ENCODE data around the gene MRPS25.

MRPS25 gene

DNA sequence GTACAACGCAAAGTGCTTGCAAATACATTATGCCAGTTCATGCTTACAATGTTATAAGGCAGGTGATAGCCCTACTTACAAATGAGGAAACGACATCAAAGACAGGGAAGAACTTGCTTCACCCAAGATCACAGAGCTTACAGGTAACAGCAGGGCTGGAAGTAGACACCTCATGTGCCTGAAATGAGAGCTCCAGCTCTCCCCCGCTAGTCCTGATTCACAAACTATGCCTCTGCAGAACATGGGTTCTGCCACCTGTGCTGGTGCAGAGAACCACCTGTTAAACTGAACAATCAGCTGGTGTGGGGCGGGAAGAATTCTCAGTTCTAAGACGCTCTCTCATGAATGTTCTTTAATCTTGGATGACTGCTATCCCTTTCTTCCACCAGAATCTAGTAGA, 26.5 kb upstream of the MRPS25 start:
- no peak overlapping the region for H3K4ac ChIP-seq (ENCODE audit: low read depth, low read length)
- no peak overlapping the region for H3K18ac ChIP-seq (ENCODE audit: low read length)
- H3K79me2 ChIP-seq (ENCODE audit: control insufficient read depth, insufficient read depth, low read length, poor library complexity): no peaks in the 10 kb centered on the region
- no peaks in the 10 kb centered on the region for H3K4me1 ChIP-seq (ENCODE audit: control insufficient read depth in 1 of 2, insufficient read depth in 2 of 2, low read length in 2 of 2)
- H3K9me3 ChIP-seq (ENCODE audit: insufficient read depth, low read depth, low read length): no peaks in the 10 kb centered on the region
- H3K27ac ChIP-seq (ENCODE audit: low read depth, low read length): no peak overlapping the region
- no peak overlapping the region for H2AK5ac ChIP-seq (ENCODE audit: low read length)
- H3K27me3 ChIP-seq (ENCODE audit: insufficient read depth, low read length): no peaks in the 10 kb centered on the region
- H3K36me3 ChIP-seq (ENCODE audit: control insufficient read depth in 1 of 2, insufficient read depth in 2 of 2, low read length in 2 of 2): peaks cover 25 to 31% of the 10 kb centered on the region in 2 experiments
- H2BK120ac ChIP-seq (ENCODE audit: insufficient read depth, low read length, poor library complexity): no peak overlapping the region
- H2BK12ac ChIP-seq (ENCODE audit: low read length): no peak overlapping the region
- H2BK5ac ChIP-seq (ENCODE audit: low read depth, low read length, poor library complexity): no peak overlapping the region
- no peak overlapping the region for H3K4me2 ChIP-seq (ENCODE audit: low read length)
- no peak for DNase-seq
- WGBS (ENCODE audit: extremely low coverage, insufficient coverage, insufficient read length): no CpG with 5 or more reads among the region's 5 CpGs
- H3K79me1 ChIP-seq (ENCODE audit: low read length): no peaks in the 10 kb centered on the region
- no peak overlapping the region for H3K23ac ChIP-seq (ENCODE audit: low read length)
- H3K14ac ChIP-seq (ENCODE audit: low read length): no peak overlapping the region
- no peak overlapping the region for H2AFZ ChIP-seq (ENCODE audit: insufficient read depth, low read length, poor library complexity)
- H3K4me3 ChIP-seq (ENCODE audit: low read depth, low read length): no peak overlapping the region
- H4K91ac ChIP-seq (ENCODE audit: low read depth, low read length): no peak overlapping the region
- H3K9ac ChIP-seq (ENCODE audit: low read length): no peak overlapping the region
- H4K12ac ChIP-seq (ENCODE audit: low read depth, low read length): no peak overlapping the region
- H4K8ac ChIP-seq (ENCODE audit: low read depth, low read length): no peak overlapping the region

GRCh38 chr3:15089201-15089600, 24.1 kb upstream of the MRPS25 start:
- no peak overlapping the region for H4K8ac ChIP-seq (ENCODE audit: low read depth, low read length)
- H3K4ac ChIP-seq (ENCODE audit: low read depth, low read length): no peak overlapping the region
- no peak overlapping the region for H2AFZ ChIP-seq (ENCODE audit: insufficient read depth, low read length, poor library complexity)
- H3K23ac ChIP-seq (ENCODE audit: low read length): no peak overlapping the region
- no peak overlapping the region for H3K9ac ChIP-seq (ENCODE audit: low read length)
- H2BK5ac ChIP-seq (ENCODE audit: low read depth, low read length, poor library complexity): no peak overlapping the region
- peaks cover 18 to 30% of the 10 kb centered on the region in 2 experiments for H3K36me3 ChIP-seq (ENCODE audit: control insufficient read depth in 1 of 2, insufficient read depth in 2 of 2, low read length in 2 of 2)
- no CpG with 5 or more reads among the region's 1 CpG for WGBS (ENCODE audit: extremely low coverage, insufficient coverage, insufficient read length)
- H3K4me2 ChIP-seq (ENCODE audit: low read length): no peak overlapping the region
- H3K9me3 ChIP-seq (ENCODE audit: insufficient read depth, low read depth, low read length): no peaks in the 10 kb centered on the region
- H4K12ac ChIP-seq (ENCODE audit: low read depth, low read length): no peak overlapping the region
- H2BK120ac ChIP-seq (ENCODE audit: insufficient read depth, low read length, poor library complexity): no peak overlapping the region
- H3K27ac ChIP-seq (ENCODE audit: low read depth, low read length): no peak overlapping the region
- no peaks in the 10 kb centered on the region for H3K4me1 ChIP-seq (ENCODE audit: control insufficient read depth in 1 of 2, insufficient read depth in 2 of 2, low read length in 2 of 2)
- H3K79me1 ChIP-seq (ENCODE audit: low read length): no peaks in the 10 kb centered on the region
- no peak overlapping the region for H3K18ac ChIP-seq (ENCODE audit: low read length)
- no peak for DNase-seq
- H2AK5ac ChIP-seq (ENCODE audit: low read length): no peak overlapping the region
- H3K4me3 ChIP-seq (ENCODE audit: low read depth, low read length): no peak overlapping the region
- no peaks in the 10 kb centered on the region for H3K79me2 ChIP-seq (ENCODE audit: control insufficient read depth, insufficient read depth, low read length, poor library complexity)
- no peak overlapping the region for H4K91ac ChIP-seq (ENCODE audit: low read depth, low read length)
- no peak overlapping the region for H3K14ac ChIP-seq (ENCODE audit: low read length)
- H2BK12ac ChIP-seq (ENCODE audit: low read length): no peak overlapping the region
- no peaks in the 10 kb centered on the region for H3K27me3 ChIP-seq (ENCODE audit: insufficient read depth, low read length)

DNA sequence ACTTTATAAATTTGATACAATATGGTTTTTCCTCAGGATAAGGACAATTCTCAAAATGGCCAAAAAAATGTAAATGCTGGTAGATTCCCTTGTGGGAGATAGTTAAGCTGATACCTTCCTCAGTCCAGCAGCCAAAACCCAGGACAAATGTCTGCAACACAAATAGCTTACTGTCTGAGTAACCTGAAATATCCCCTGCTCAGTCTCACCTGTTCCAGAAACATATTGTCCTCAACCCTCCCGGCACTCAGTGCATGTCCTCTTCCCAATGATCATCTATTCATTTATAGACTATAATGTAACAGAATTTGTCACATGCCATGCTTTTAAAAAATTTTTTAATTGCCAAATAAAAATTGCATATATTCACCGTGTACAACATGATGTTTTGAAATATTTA, 21.6 kb upstream of the MRPS25 start:
- Histone ChIP-seq H3K9ac (ENCODE audit: low read length) (no peak overlapping the region), H2BK5ac (ENCODE audit: low read depth, low read length, poor library complexity) (no peak overlapping the region), H2AK5ac (ENCODE audit: low read length) (no peak overlapping the region), H2BK12ac (ENCODE audit: low read length) (no peak overlapping the region), H4K12ac (ENCODE audit: low read depth, low read length) (no peak overlapping the region), H3K18ac (ENCODE audit: low read length) (no peak overlapping the region), H3K4me3 (ENCODE audit: low read depth, low read length) (no peak overlapping the region), H3K27ac (ENCODE audit: low read depth, low read length) (no peak overlapping the region), H3K79me2 (ENCODE audit: control insufficient read depth, insufficient read depth, low read length, poor library complexity) (no peaks in the 10 kb centered on the region), H2AFZ (ENCODE audit: insufficient read depth, low read length, poor library complexity) (no peak overlapping the region), H3K27me3 (ENCODE audit: insufficient read depth, low read length) (no peaks in the 10 kb centered on the region), H3K36me3 (ENCODE audit: control insufficient read depth in 1 of 2, insufficient read depth in 2 of 2, low read length in 2 of 2) (peaks cover 19 to 45% of the 10 kb centered on the region in 2 experiments), H3K4ac (ENCODE audit: low read depth, low read length) (no peak overlapping the region), H3K23ac (ENCODE audit: low read length) (no peak overlapping the region), H4K91ac (ENCODE audit: low read depth, low read length) (no peak overlapping the region), H3K14ac (ENCODE audit: low read length) (no peak overlapping the region), H3K4me1 (ENCODE audit: control insufficient read depth in 1 of 2, insufficient read depth in 2 of 2, low read length in 2 of 2) (no peaks in the 10 kb centered on the region), H3K9me3 (ENCODE audit: insufficient read depth, low read depth, low read length) (no peaks in the 10 kb centered on the region), H3K79me1 (ENCODE audit: low read length) (no peaks in the 10 kb centered on the region), H4K8ac (ENCODE audit: low read depth, low read length) (no peak overlapping the region), H2BK120ac (ENCODE audit: insufficient read depth, low read length, poor library complexity) (no peak overlapping the region), H3K4me2 (ENCODE audit: low read length) (no peak overlapping the region)
- no peak for DNase-seq
- no CpG with 5 or more reads among the region's 2 CpGs for WGBS (ENCODE audit: extremely low coverage, insufficient coverage, insufficient read length)

DNA sequence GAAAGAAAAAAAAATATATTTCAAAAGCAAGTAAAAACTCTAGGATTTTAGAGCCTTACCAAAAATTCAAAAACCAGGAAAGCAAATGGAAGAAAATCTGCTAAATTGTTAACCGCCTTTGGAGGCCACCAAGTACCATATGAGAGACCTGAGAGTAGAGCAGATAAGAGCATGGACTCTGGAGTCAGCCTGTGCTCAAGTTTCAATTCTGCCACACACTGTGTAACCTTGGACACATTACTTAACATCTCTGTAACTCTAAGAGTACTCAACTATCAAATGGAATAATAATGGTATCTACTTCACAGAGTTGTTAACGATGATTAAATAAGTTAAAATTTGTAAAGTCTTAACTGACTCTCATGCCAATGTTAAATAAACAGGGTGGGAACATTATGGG, 21.1 kb upstream of the MRPS25 start:
- Histone ChIP-seq H3K4ac (ENCODE audit: low read depth, low read length) (no peak overlapping the region), H4K91ac (ENCODE audit: low read depth, low read length) (no peak overlapping the region), H3K4me2 (ENCODE audit: low read length) (no peak overlapping the region), H3K9me3 (ENCODE audit: insufficient read depth, low read depth, low read length) (no peaks in the 10 kb centered on the region), H3K79me1 (ENCODE audit: low read length) (no peaks in the 10 kb centered on the region), H2AFZ (ENCODE audit: insufficient read depth, low read length, poor library complexity) (no peak overlapping the region), H3K23ac (ENCODE audit: low read length) (no peak overlapping the region), H3K4me1 (ENCODE audit: control insufficient read depth in 1 of 2, insufficient read depth in 2 of 2, low read length in 2 of 2) (no peaks in the 10 kb centered on the region), H3K36me3 (ENCODE audit: control insufficient read depth in 1 of 2, insufficient read depth in 2 of 2, low read length in 2 of 2) (peaks cover 20 to 47% of the 10 kb centered on the region in 2 experiments), H4K8ac (ENCODE audit: low read depth, low read length) (no peak overlapping the region), H3K27me3 (ENCODE audit: insufficient read depth, low read length) (no peaks in the 10 kb centered on the region), H3K18ac (ENCODE audit: low read length) (no peak overlapping the region), H2AK5ac (ENCODE audit: low read length) (no peak overlapping the region), H3K79me2 (ENCODE audit: control insufficient read depth, insufficient read depth, low read length, poor library complexity) (no peaks in the 10 kb centered on the region), H3K4me3 (ENCODE audit: low read depth, low read length) (no peak overlapping the region), H3K9ac (ENCODE audit: low read length) (no peak overlapping the region), H2BK5ac (ENCODE audit: low read depth, low read length, poor library complexity) (no peak overlapping the region), H2BK120ac (ENCODE audit: insufficient read depth, low read length, poor library complexity) (no peak overlapping the region), H3K14ac (ENCODE audit: low read length) (no peak overlapping the region), H4K12ac (ENCODE audit: low read depth, low read length) (no peak overlapping the region), H2BK12ac (ENCODE audit: low read length) (no peak overlapping the region), H3K27ac (ENCODE audit: low read depth, low read length) (no peak overlapping the region)
- WGBS (ENCODE audit: extremely low coverage, insufficient coverage, insufficient read length): no CpG with 5 or more reads among the region's 2 CpGs
- no peak for DNase-seq

Data from trophoblast cell (in vitro differentiated cells and primary cell).